SK-N-SH treated with all-trans-retinoic acid at 6 μM for 48 hours (cell line): ENCODE data around the gene HTT.

ENCODE experiments used
- ARNTL ChIP-seq: fragments of 450-650 bp; formaldehyde crosslinking; IDR thresholded peaks from 2 replicates; pipeline ENCODE4 v1.5.0; 2020; ENCODE audit warnings: low read depth, mild to moderate bottlenecking, moderate library complexity, borderline replicate concordance
- CREB5 ChIP-seq: fragments of 250-450 bp; sonication (Bioruptor Pico); IDR thresholded peaks from 2 replicates; pipeline ENCODE4 v1.5.1; 2020; ENCODE audit warnings: low read depth, mild to moderate bottlenecking, moderate library complexity
- OSR1 ChIP-seq: fragments of 250-450 bp; sonication (Bioruptor Pico); IDR thresholded peaks from 2 replicates; pipeline ENCODE4 v1.8.0; 2022; ENCODE audit warnings: moderate library complexity, mild to moderate bottlenecking, inconsistent platforms
- PATZ1 ChIP-seq: fragments of 250-450 bp; sonication (Bioruptor Pico); IDR thresholded peaks from 2 replicates; pipeline ENCODE4 v1.8.0; 2020; ENCODE audit warnings: mild to moderate bottlenecking, moderate library complexity, borderline replicate concordance
- SNAI2 ChIP-seq: fragments of 250-450 bp; sonication (Bioruptor Pico); IDR thresholded peaks from 2 replicates; pipeline ENCODE4 v1.5.0; 2020; ENCODE audit warnings: mild to moderate bottlenecking, moderate library complexity
- ZC3H10 ChIP-seq: fragments of 250-450 bp; sonication (Bioruptor Pico); IDR thresholded peaks from 2 replicates; pipeline ENCODE4 v1.5.1; 2021; ENCODE audit warnings: mild to moderate bottlenecking, moderate library complexity
- ZFP3 ChIP-seq: fragments of 250-450 bp; sonication (Bioruptor Pico); IDR thresholded peaks from 2 replicates; pipeline ENCODE4 v1.5.0; 2020; ENCODE audit warnings: mild to moderate bottlenecking, moderate library complexity
- ZFP30 ChIP-seq: fragments of 450-650 bp; formaldehyde crosslinking; IDR thresholded peaks from 2 replicates; pipeline ENCODE4 v1.5.0; 2022; ENCODE audit warnings: mild to moderate bottlenecking, moderate library complexity

GRCh38 chr4:3257103-3257555, 182.6 kb downstream of the HTT start:
- TF ChIP-seq ZC3H10 (no peak), OSR1 (CRISPR knock-in tag) (no peak), ZFP30 (no peak), ARNTL (CRISPR knock-in tag) (no peak), ZFP3 (no peak), SNAI2 (CRISPR knock-in tag) (no peak), PATZ1 (no peak), CREB5 (CRISPR knock-in tag) (no peak)
